Measurements from ENCODE around the gene CHCHD3.

CHCHD3 gene

GRCh38 chr7:132800522-132800921, 281.4 kb downstream of the CHCHD3 start:
- DNase-seq, result no peak

GRCh38 chr7:132799081-132799413, 282.8 kb downstream of the CHCHD3 start:
- no peak for DNase-seq

GRCh38 chr7:132797152-132797551, 284.7 kb downstream of the CHCHD3 start:
- no peak for DNase-seq

GRCh38 chr7:132793474-132793873, 288.4 kb downstream of the CHCHD3 start:
- no peak for DNase-seq

- DNase-seq, result no peak
Measured at GRCh38 chr7:132791036-132791435, 290.9 kb downstream of the CHCHD3 start.

GRCh38 chr7:132790104-132790503, 291.8 kb downstream of the CHCHD3 start:
- DNase-seq, result no peak

- DNase-seq, result no peak
Measured at GRCh38 chr7:132789281-132789680, 292.6 kb downstream of the CHCHD3 start.

- no peak for DNase-seq
Measured at GRCh38 chr7:132785870-132786269, 296.0 kb downstream of the CHCHD3 start.

GRCh38 chr7:132784406-132784805, 297.5 kb downstream of the CHCHD3 start:
- no peak for DNase-seq

GRCh38 chr7:132783824-132784223, 298.1 kb downstream of the CHCHD3 start:
- DNase-seq, result no peak

GRCh38 chr7:132782777-132783640, 298.9 kb downstream of the CHCHD3 start:
- DNase-seq, result no peak

GRCh38 chr7:132780822-132781221, 301.1 kb downstream of the CHCHD3 start:
- DNase-seq, result no peak

- no peak for DNase-seq
Measured at GRCh38 chr7:132779164-132779563, 302.7 kb downstream of the CHCHD3 start.

GRCh38 chr7:132778761-132779160, 303.1 kb downstream of the CHCHD3 start:
- no peak for DNase-seq

GRCh38 chr7:132777956-132778355, 303.9 kb downstream of the CHCHD3 start:
- DNase-seq, result no peak

- DNase-seq, result no peak
Measured at GRCh38 chr7:132777414-132777813, 304.5 kb downstream of the CHCHD3 start.

- DNase-seq, result no peak
Measured at GRCh38 chr7:132776048-132776620, 305.8 kb downstream of the CHCHD3 start.

- no peak for DNase-seq
Measured at GRCh38 chr7:132773527-132773956, 308.3 kb downstream of the CHCHD3 start.

- peak; percentile 30 for DNase-seq
Measured at GRCh38 chr7:132771301-132771730, 310.6 kb downstream of the CHCHD3 start.

- no peak for DNase-seq
Measured at GRCh38 chr7:132770055-132770454, 311.8 kb downstream of the CHCHD3 start.

- DNase-seq, result no peak
Measured at GRCh38 chr7:132769280-132769679, 312.6 kb downstream of the CHCHD3 start.

GRCh38 chr7:132768099-132768498, 313.8 kb downstream of the CHCHD3 start:
- DNase-seq, result no peak

GRCh38 chr7:132767378-132767777, 314.5 kb downstream of the CHCHD3 start:
- no peak for DNase-seq

- DNase-seq, result no peak
Measured at GRCh38 chr7:132766660-132767059, 315.2 kb downstream of the CHCHD3 start.

- no peak for DNase-seq
Measured at GRCh38 chr7:132765861-132766260, 316.0 kb downstream of the CHCHD3 start.

Data from CD4-positive, alpha-beta T cell treated with Interleukin-15 for 1 hour (primary cell).